ENCODE measurements around the gene ALK. TPM values are rescaled to one million over a fixed set of nuclear protein-coding genes. Genes with fewer than 3 reads are reported as not detected.

ALK gene
- total RNA-seq, 1 experiment from 2014 or later: 0.87 TPM

DNA sequence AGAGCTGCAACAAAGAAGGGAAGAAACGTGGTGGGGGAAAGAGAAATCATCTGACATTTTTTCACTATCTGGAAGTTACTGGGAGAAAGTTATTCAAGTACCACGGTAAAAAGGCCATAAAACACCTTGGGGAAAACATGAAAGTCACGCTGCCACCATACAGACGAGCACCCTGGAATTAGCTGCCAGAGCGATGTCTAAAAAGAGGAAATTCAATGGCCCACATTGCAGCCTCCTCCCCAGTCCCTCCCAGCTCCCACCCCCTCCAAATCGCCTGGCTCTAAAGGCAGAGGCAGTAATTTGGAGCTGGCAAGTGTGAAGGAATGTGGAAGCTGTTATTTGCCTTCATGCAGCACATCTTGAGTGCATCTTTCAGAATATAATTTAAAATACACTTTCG, 192.0 kb downstream of the ALK start:
- no TSS peak for BruUV-seq (replicated peaks)
- no peaks in the 10 kb centered on the region for H3K9me2 ChIP-seq (replicated peaks; ENCODE audit: low read length)
- no peaks in the 10 kb centered on the region for H3K9me3 ChIP-seq (ENCODE audit: low read length)
- no peaks in the 10 kb centered on the region for H4K20me1 ChIP-seq (ENCODE audit: low read length)
- H3K27me3 ChIP-seq (ENCODE audit: low read length): no peaks in the 10 kb centered on the region
- H3K36me3 ChIP-seq (ENCODE audit: low read depth, low read length): no peaks in the 10 kb centered on the region
- intact Hi-C loops (cut with micrococcal nuclease): no loop called here
- ChIA-PET POLR2A (ENCODE audit: unreplicated experiment) (no interaction called here), CTCF (no interaction called here)
- H3K4me3 ChIP-seq (ENCODE audit: low read length): no peak overlapping the region
- no peak for DNase-seq
- H3K4me1 ChIP-seq (ENCODE audit: insufficient read depth, low read length): peaks cover 13% of the 10 kb centered on the region
- no peak overlapping the region for H3K4me2 ChIP-seq (ENCODE audit: low read length)
- no peak overlapping the region for H2AFZ ChIP-seq (ENCODE audit: low read length)
- no peak overlapping the region for H3K27ac ChIP-seq (ENCODE audit: low read length)
- no peak for TF ChIP-seq EZH2phosphoT487 (IDR thresholded peaks at IDR 0.05; ENCODE audit: borderline replicate concordance, low read length)
- no peak for TF ChIP-seq EZH2 (IDR thresholded peaks at IDR 0.05; ENCODE audit: low read length, unreplicated experiment)
- TF ChIP-seq, protein P1, sequence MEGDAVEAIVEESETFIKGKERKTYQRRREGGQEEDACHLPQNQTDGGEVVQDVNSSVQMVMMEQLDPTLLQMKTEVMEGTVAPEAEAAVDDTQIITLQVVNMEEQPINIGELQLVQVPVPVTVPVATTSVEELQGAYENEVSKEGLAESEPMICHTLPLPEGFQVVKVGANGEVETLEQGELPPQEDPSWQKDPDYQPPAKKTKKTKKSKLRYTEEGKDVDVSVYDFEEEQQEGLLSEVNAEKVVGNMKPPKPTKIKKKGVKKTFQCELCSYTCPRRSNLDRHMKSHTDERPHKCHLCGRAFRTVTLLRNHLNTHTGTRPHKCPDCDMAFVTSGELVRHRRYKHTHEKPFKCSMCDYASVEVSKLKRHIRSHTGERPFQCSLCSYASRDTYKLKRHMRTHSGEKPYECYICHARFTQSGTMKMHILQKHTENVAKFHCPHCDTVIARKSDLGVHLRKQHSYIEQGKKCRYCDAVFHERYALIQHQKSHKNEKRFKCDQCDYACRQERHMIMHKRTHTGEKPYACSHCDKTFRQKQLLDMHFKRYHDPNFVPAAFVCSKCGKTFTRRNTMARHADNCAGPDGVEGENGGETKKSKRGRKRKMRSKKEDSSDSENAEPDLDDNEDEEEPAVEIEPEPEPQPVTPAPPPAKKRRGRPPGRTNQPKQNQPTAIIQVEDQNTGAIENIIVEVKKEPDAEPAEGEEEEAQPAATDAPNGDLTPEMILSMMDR (conservative IDR thresholded peaks at IDR 0.05; ENCODE audit: low read depth, low read length): no peak
- H3K9ac ChIP-seq (ENCODE audit: low read length): no peak overlapping the region
- H3F3A ChIP-seq (ENCODE audit: low read length, unreplicated experiment): no peaks in the 10 kb centered on the region
- no peak for ATAC-seq
- no peaks in the 10 kb centered on the region for H3K79me2 ChIP-seq (ENCODE audit: low read length)

DNA sequence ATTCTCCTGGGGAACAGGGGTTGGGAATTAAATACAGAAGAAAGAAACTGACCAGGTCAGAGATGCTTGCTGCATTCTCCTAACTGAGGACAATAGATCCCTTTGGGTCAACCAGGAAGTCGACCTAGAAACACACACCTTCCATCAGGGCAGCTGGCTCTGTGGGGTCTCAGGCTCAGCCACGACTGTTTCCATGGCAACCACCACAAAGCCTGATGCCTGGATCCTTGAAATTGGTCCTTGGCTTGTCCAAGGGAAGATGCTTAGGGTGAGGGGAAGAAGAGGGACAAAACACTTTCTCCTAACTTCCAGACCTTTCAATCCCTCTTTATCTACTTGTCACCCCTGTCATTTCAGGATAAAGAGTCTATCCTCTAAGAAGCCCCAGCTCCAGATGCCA, 194.4 kb downstream of the ALK start:
- Histone ChIP-seq H3F3A (ENCODE audit: low read length, unreplicated experiment) (no peaks in the 10 kb centered on the region), H3K27ac (ENCODE audit: low read length) (no peak overlapping the region), H3K36me3 (ENCODE audit: low read depth, low read length) (no peaks in the 10 kb centered on the region), H3K9me3 (ENCODE audit: low read length) (no peaks in the 10 kb centered on the region), H3K4me3 (ENCODE audit: low read length) (no peak overlapping the region), H3K79me2 (ENCODE audit: low read length) (no peaks in the 10 kb centered on the region), H3K9me2 (replicated peaks; ENCODE audit: low read length) (no peaks in the 10 kb centered on the region), H3K27me3 (ENCODE audit: low read length) (no peaks in the 10 kb centered on the region), H3K4me1 (ENCODE audit: insufficient read depth, low read length) (peaks cover 24% of the 10 kb centered on the region), H2AFZ (ENCODE audit: low read length) (no peak overlapping the region), H4K20me1 (ENCODE audit: low read length) (no peaks in the 10 kb centered on the region), H3K4me2 (ENCODE audit: low read length) (no peak overlapping the region), H3K9ac (ENCODE audit: low read length) (no peak overlapping the region)
- DNase-seq (no peak), ATAC-seq (no peak)
- ChIA-PET POLR2A (ENCODE audit: unreplicated experiment) (no interaction called here), CTCF (no interaction called here)
- no TSS peak for BruUV-seq (replicated peaks)
- intact Hi-C loops (cut with micrococcal nuclease): no loop called here
- TF ChIP-seq EZH2 (IDR thresholded peaks at IDR 0.05; ENCODE audit: low read length, unreplicated experiment) (no peak), EZH2phosphoT487 (IDR thresholded peaks at IDR 0.05; ENCODE audit: borderline replicate concordance, low read length) (no peak)
- TF ChIP-seq, protein P1 (conservative IDR thresholded peaks at IDR 0.05; ENCODE audit: low read depth, low read length): no peak

DNA sequence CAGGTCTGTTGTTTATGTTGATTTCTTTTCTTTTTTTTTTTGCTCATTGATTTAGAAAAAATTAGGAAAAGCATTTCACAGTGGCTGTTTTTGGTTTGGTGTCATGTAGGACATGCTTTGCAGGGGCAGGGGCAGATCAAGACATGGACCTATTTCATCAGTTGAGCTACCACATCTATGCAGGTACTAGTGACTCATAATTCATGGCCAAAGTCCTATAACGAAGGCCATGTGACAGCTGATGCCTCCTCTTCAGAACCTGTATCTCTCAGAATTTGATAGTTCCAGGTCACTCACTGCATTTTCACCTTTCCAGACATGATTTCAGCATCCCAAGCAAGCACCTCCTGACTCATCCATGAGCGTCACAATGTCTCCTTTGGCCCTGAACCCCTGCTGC, 195.8 kb downstream of the ALK start:
- peaks cover 18% of the 10 kb centered on the region for H3K4me1 ChIP-seq (ENCODE audit: insufficient read depth, low read length)
- DNase-seq (no peak), ATAC-seq (no peak)
- no peak overlapping the region for H3K9ac ChIP-seq (ENCODE audit: low read length)
- no peaks in the 10 kb centered on the region for H3K9me3 ChIP-seq (ENCODE audit: low read length)
- H3K9me2 ChIP-seq (replicated peaks; ENCODE audit: low read length): no peaks in the 10 kb centered on the region
- no TSS peak for BruUV-seq (replicated peaks)
- H3K4me2 ChIP-seq (ENCODE audit: low read length): no peak overlapping the region
- H2AFZ ChIP-seq (ENCODE audit: low read length): no peak overlapping the region
- H3K4me3 ChIP-seq (ENCODE audit: low read length): no peak overlapping the region
- H3K27ac ChIP-seq (ENCODE audit: low read length): no peak overlapping the region
- H3F3A ChIP-seq (ENCODE audit: low read length, unreplicated experiment): no peaks in the 10 kb centered on the region
- H3K27me3 ChIP-seq (ENCODE audit: low read length): no peaks in the 10 kb centered on the region
- TF ChIP-seq EZH2phosphoT487 (IDR thresholded peaks at IDR 0.05; ENCODE audit: borderline replicate concordance, low read length) (no peak), EZH2 (IDR thresholded peaks at IDR 0.05; ENCODE audit: low read length, unreplicated experiment) (no peak)
- TF ChIP-seq, protein P1 (conservative IDR thresholded peaks at IDR 0.05; ENCODE audit: low read depth, low read length): no peak
- intact Hi-C loops (cut with micrococcal nuclease): no loop called here
- ChIA-PET CTCF (no interaction called here), POLR2A (ENCODE audit: unreplicated experiment) (no interaction called here)
- H3K79me2 ChIP-seq (ENCODE audit: low read length): no peaks in the 10 kb centered on the region
- no peaks in the 10 kb centered on the region for H3K36me3 ChIP-seq (ENCODE audit: low read depth, low read length)
- no peaks in the 10 kb centered on the region for H4K20me1 ChIP-seq (ENCODE audit: low read length)
